IPS-18c (cell line): ENCODE results near the gene SLC12A4.
A peak's percentile ranks its signal among the peaks of the same experiment; 100 is the strongest.

Source experiments
- H3K4me3 ChIP-seq: 2 replicates; pipeline ENCODE4 v1.7.0; 2013; ENCODE audit warnings: low read depth, mild to moderate bottlenecking, low read length, moderate library complexity; ENCODE audit not compliant: insufficient read depth
- H3K9me3 ChIP-seq: one replicate; pipeline ENCODE4 v1.6.1; 2013; ENCODE audit warnings: mild to moderate bottlenecking, low read length, moderate library complexity; ENCODE audit not compliant: control insufficient read depth, insufficient read depth

The SLC12A4 gene

GRCh38 chr16:67936880-67937605, 31.4 kb downstream of the SLC12A4 start:
- Histone ChIP-seq H3K9me3 (no peaks in the 10 kb centered on the region), H3K4me3 (peak overlapping the region; percentile 94)

- peak within 1 kb of the TSS; percentile 94 for H3K4me3 ChIP-seq
- no peaks in the 10 kb centered on the region for H3K9me3 ChIP-seq
Measured at GRCh38 chr16:67936124-67936879, 32.1 kb downstream of the SLC12A4 start, which contains the start of gene PSMB10. Gene PSMB10 (minus strand): TSS chr16:67936850. CDS start chr16:67936749, 101 bp downstream.

- peak overlapping the region; percentile 94 for H3K4me3 ChIP-seq
- H3K9me3 ChIP-seq = no peaks in the 10 kb centered on the region
Measured at GRCh38 chr16:67935402-67936123, 32.9 kb downstream of the SLC12A4 start.

GRCh38 chr16:67935101-67935401, 33.4 kb downstream of the SLC12A4 start:
- Histone ChIP-seq H3K4me3 (peak overlapping the region; percentile 94), H3K9me3 (no peaks in the 10 kb centered on the region)

GRCh38 chr16:67934306-67935100, 33.9 kb downstream of the SLC12A4 start:
- Histone ChIP-seq H3K9me3 (no peaks in the 10 kb centered on the region), H3K4me3 (peak overlapping the region; percentile 94)

GRCh38 chr16:67933805-67934204, 34.6 kb downstream of the SLC12A4 start:
- Histone ChIP-seq H3K9me3 (no peaks in the 10 kb centered on the region), H3K4me3 (0 out of 2 replicates have a peak overlapping the region, but pooled peaks have one; percentile 94)

GRCh38 chr16:67932462-67932840, 36.0 kb downstream of the SLC12A4 start:
- Histone ChIP-seq H3K9me3 (no peaks in the 10 kb centered on the region), H3K4me3 (no peak overlapping the region)

GRCh38 chr16:67931712-67932461, 36.5 kb downstream of the SLC12A4 start, which contains the start of gene CTRL:
Gene CTRL (minus strand): TSS chr16:67931862. CDS start chr16:67931852, 10 bp downstream.
- H3K9me3 ChIP-seq = no peaks in the 10 kb centered on the region

GRCh38 chr16:67930678-67931211, 37.7 kb downstream of the SLC12A4 start:
- no peaks in the 10 kb centered on the region for H3K9me3 ChIP-seq

More at GRCh38 chr16:67931712-67932461, 36.5 kb downstream of the SLC12A4 start, which contains the start of gene CTRL:
- H3K4me3 ChIP-seq = no peak within 1 kb of the TSS

GRCh38 chr16:67930191-67930590, 38.2 kb downstream of the SLC12A4 start:
- Histone ChIP-seq H3K4me3 (no peak overlapping the region), H3K9me3 (no peaks in the 10 kb centered on the region)

More at GRCh38 chr16:67930678-67931211, 37.7 kb downstream of the SLC12A4 start:
- H3K4me3 ChIP-seq = no peak overlapping the region

- Histone ChIP-seq H3K9me3 (no peaks in the 10 kb centered on the region), H3K4me3 (no peak overlapping the region)
Measured at GRCh38 chr16:67928561-67929364, 39.7 kb downstream of the SLC12A4 start.

GRCh38 chr16:67928147-67928546, 40.3 kb downstream of the SLC12A4 start:
- Histone ChIP-seq H3K4me3 (no peak overlapping the region), H3K9me3 (no peaks in the 10 kb centered on the region)

- H3K9me3 ChIP-seq = no peaks in the 10 kb centered on the region
- H3K4me3 ChIP-seq = no peak overlapping the region
Measured at GRCh38 chr16:67927131-67927941, 41.1 kb downstream of the SLC12A4 start.

GRCh38 chr16:67926181-67926750, 42.2 kb downstream of the SLC12A4 start:
- Histone ChIP-seq H3K4me3 (no peak overlapping the region), H3K9me3 (no peaks in the 10 kb centered on the region)
